ENCODE results near the gene OR4X2. TPM values are rescaled to one million over a fixed set of nuclear protein-coding genes. Genes with fewer than 3 reads are reported as not detected.

The OR4X2 gene, protein sequence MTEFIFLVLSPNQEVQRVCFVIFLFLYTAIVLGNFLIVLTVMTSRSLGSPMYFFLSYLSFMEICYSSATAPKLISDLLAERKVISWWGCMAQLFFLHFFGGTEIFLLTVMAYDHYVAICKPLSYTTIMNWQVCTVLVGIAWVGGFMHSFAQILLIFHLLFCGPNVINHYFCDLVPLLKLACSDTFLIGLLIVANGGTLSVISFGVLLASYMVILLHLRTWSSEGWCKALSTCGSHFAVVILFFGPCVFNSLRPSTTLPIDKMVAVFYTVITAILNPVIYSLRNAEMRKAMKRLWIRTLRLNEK
- not detected in 2 replicates for total RNA-seq

GRCh38 chr11:48244804-48245203 lies at the start of gene OR4X2:
Gene OR4X2 (plus strand): TSS chr11:48245104. CDS start chr11:48245104, 0 bp downstream.

DNA sequence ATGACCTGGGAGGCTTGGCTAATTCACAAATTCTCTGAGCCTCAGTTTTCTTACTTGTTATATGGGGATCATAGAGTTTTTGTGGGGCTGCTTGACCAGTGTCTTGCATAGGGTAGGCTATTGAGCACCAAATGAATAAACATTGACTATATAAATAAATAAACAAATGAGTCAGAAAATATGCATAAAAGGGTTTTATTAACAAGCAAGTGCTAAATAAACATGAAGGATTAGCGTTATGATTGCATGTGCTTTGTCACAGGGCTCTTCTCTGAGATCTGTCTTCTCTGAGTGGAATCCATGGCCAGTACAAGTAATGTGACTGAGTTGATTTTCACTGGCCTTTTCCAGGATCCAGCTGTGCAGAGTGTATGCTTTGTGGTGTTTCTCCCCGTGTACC lies 28.4 kb upstream of the OR4X2 start, which contains the start of gene OR4B1:
Gene OR4B1, plus strand, starts transcription at position 301 of the 400 bp plus-strand sequence. Its CDS starts 0 bp downstream, at position 301.

DNA sequence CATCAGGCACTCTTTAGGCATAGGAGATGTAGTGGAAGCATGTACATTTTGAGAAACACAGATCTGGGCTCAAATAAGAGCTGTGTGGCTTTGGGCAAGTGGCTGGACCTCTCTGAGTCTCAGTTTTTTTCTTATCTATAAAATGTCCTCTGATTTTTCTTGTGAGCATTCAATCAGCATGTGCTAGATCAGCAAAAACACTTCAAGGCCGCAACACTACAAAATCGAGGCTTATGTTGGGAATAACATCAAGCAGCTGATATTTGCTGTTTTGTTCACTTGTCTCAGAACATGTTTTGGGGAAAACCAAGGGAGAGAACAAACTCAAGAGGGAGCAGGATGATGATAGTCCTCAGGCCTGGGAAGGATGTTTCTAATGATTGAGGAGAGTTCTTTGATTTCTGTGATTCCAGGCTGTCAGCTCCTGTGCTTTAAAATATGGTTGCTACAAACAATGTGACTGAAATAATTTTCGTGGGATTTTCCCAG lies 18.6 kb downstream of the OR4X2 start, which contains the start of gene OR4X1:
Gene OR4X1, plus strand, starts transcription at position 439 of the 489 bp plus-strand sequence. Its CDS starts 0 bp downstream, at position 439.

Other genes starting within 250 kb of the OR4X2 start
- not detected in 2 replicates for gene OR4B1, start 28.3 kb upstream of the OR4X2 start, total RNA-seq
- gene OR4X1, start 18.8 kb downstream of the OR4X2 start, total RNA-seq, result not detected in 2 replicates
- not detected in 2 replicates for gene OR4S1, start 61.1 kb downstream of the OR4X2 start, total RNA-seq
- gene OR4C3, start 79.8 kb downstream of the OR4X2 start, total RNA-seq, result not detected in 2 replicates
- gene OR4C5, start 121.4 kb downstream of the OR4X2 start, total RNA-seq, result not detected in 2 replicates
- gene OR4A47, start 243.7 kb downstream of the OR4X2 start, total RNA-seq, result not detected in 2 replicates

All from hair follicular keratinocyte (primary cell).